Muscle layer of duodenum (tissue), 2 donors: Measurements from ENCODE around the gene TTC31.

ENCODE experiments used
- H3K27ac ChIP-seq: one replicate; pipeline ENCODE4 v1.7.0; 2013; ENCODE audit warnings: mild to moderate bottlenecking, low read length
- H3K27me3 ChIP-seq: one replicate; pipeline ENCODE4 v1.7.0; 2013; ENCODE audit warnings: low read depth, mild to moderate bottlenecking, control low read depth, low read length
- H3K36me3 ChIP-seq, 2 donors: one replicate each; pipeline ENCODE4 v1.7.0; 2013; ENCODE audit warnings: low read length in 2 of 2, control low read depth in 1 of 2, mild to moderate bottlenecking in 1 of 2; ENCODE audit not compliant: insufficient read depth in 2 of 2, control insufficient read depth in 1 of 2
- H3K4me1 ChIP-seq, 2 donors: one replicate each; pipeline ENCODE4 v1.7.0; 2013; ENCODE audit warnings: low read length in 2 of 2, mild to moderate bottlenecking in 2 of 2, control low read depth in 1 of 2, moderate library complexity in 1 of 2; ENCODE audit not compliant: insufficient read depth in 2 of 2, control insufficient read depth in 1 of 2
- H3K4me3 ChIP-seq, 2 donors: one replicate each; pipeline ENCODE4 v1.7.0; 2013; ENCODE audit warnings: low read length in 2 of 2, low read depth in 1 of 2, mild to moderate bottlenecking in 1 of 2
- H3K9me3 ChIP-seq, 2 donors: one replicate each; pipeline ENCODE4 v1.7.0; 2013; ENCODE audit warnings: low read length in 2 of 2, control low read depth in 1 of 2, mild to moderate bottlenecking in 1 of 2; ENCODE audit not compliant: control insufficient read depth in 1 of 2
- donor health status: healthy.

Gene TTC31

DNA sequence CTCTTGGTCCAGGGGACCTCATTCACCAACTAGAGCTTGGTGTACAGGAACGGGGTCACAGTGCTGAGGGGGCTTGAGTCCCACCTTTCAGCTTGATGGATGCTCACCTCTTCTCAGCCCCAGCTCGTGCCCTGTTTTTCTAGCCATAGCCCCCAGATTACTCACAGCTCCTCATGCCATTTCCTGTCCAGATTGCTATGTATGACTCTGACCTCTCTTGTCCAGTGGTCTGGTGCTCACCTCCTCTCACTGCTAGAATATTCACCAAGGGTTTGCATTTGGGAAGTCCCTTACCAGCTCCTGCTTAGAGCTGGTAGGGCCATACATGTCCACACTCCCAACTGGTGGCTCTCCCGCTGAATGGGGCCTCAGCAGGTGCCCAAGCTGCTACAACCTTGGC, 10.7 kb downstream of the TTC31 start:
- H3K4me1 ChIP-seq, result peaks cover 2 to 14% of the 10 kb centered on the region in 2 donors
- H3K36me3 ChIP-seq, result peaks cover 40 to 50% of the 10 kb centered on the region in 2 donors
- H3K9me3 ChIP-seq, result no peaks in the 10 kb centered on the region
- H3K27ac ChIP-seq, result no peak overlapping the region
- peaks cover 10% of the 10 kb centered on the region for H3K27me3 ChIP-seq
- no peak overlapping the region for H3K4me3 ChIP-seq

DNA sequence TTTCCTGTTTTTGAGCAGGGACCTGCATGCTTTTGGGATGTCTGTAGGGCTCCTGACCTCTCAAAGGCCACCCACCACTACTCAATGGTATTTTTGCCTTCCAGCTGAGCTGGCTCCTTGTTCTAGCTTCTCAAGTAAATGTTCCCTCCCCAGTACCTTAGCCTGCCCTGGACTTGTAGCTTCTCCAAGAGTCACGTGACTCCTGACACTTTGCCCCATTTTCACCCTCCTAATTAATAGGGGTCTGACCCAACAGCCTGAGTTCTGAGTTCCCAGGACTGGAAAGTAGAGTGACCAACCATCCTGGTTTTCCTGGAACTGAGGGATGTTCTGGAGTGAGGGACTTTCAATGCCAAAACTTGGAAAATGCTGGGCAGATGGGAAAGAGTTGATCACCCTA, 12.6 kb downstream of the TTC31 start:
- Histone ChIP-seq H3K27me3 (peaks cover 27% of the 10 kb centered on the region), H3K27ac (no peak overlapping the region), H3K36me3 (peaks cover 37 to 39% of the 10 kb centered on the region in 2 donors), H3K4me3 (no peak overlapping the region), H3K4me1 (peaks cover 3 to 30% of the 10 kb centered on the region in 2 donors), H3K9me3 (no peaks in the 10 kb centered on the region)

DNA sequence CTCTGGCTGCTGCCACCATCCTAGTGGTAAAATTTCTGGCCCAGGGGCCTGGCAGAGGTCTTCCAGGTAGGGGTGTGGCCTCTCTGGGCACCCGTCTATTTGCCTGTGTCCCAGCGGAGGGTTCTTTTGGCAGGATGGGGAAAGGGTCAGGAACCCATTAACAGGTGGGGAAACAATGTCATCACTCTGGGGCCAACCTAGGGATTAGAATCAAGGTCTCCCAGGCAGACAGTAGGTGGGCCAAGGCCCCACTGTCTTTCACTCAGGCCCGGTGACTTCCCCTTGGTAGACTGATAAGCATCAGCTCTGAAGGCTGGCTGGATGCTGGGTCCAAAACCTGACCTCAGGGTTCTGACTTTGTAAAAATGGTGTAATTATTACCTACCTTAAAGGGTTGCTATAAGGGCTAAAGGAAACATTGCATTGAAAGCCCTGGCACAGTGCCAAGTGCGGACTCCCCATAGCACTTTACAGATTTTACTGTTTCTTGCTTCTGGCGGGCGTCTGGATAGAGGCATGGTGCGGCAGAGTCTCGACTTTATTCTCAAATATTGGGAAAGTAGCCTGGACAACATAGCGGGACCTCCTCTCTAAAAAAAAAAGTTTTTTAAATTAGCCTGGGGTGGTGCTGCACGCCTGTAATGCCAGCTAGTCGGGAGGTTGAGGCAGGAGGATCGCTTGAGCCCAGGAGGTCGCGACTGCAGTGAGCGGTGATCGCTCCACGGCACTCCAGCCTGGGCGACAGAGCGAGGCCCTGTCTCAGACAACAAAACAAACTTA, 14.3 kb downstream of the TTC31 start:
- peaks cover 20 to 21% of the 10 kb centered on the region in 2 donors for H3K36me3 ChIP-seq
- peak overlapping the region in 1 of 2 donors; percentile 54 for H3K4me3 ChIP-seq
- H3K4me1 ChIP-seq, result peaks cover 3 to 30% of the 10 kb centered on the region in 2 donors
- no peak overlapping the region for H3K27ac ChIP-seq
- peaks cover 38% of the 10 kb centered on the region for H3K27me3 ChIP-seq
- no peaks in the 10 kb centered on the region for H3K9me3 ChIP-seq

DNA sequence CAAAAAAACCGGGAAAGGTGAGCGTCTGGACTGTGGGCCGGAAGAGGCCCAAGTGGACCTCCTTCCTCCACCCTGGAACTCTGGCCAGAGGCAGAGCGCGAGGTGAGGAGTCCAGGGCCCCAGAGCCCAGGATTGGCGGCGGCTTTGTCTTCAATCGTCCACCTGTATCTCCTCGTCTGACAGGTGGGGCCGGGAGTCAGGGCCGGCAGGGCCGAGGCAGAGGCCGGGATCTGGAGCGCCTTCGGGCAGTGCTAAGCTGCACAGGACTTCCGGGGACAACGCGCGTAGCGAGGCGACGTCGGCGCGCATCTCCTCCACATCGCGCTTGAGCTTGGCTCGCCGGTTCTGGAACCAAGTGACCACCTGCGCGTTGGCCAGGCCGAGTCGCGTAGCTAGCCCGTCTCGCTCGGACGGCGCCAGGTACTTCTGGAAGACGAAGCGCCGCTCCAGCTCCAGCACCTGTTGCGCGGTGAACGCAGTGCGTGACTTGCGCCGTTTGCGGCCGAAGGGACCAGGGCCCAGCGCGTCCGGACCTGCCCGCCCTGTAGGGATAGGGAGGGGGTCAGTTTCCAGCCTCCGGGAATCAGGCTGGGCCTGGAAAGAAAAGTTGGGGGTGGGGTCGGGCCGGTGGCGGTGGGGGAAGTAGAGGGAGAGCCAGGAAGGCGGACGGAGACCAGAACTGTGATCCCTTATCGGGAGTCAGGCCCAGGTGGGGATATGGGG, 15.1 kb downstream of the TTC31 start:
- Histone ChIP-seq H3K4me1 (peaks cover 3 to 34% of the 10 kb centered on the region in 2 donors), H3K9me3 (no peaks in the 10 kb centered on the region), H3K27ac (no peak overlapping the region), H3K27me3 (peaks cover 38% of the 10 kb centered on the region), H3K36me3 (peaks cover 12 to 14% of the 10 kb centered on the region in 2 donors), H3K4me3 (peak overlapping the region; percentile 52 to 54)

DNA sequence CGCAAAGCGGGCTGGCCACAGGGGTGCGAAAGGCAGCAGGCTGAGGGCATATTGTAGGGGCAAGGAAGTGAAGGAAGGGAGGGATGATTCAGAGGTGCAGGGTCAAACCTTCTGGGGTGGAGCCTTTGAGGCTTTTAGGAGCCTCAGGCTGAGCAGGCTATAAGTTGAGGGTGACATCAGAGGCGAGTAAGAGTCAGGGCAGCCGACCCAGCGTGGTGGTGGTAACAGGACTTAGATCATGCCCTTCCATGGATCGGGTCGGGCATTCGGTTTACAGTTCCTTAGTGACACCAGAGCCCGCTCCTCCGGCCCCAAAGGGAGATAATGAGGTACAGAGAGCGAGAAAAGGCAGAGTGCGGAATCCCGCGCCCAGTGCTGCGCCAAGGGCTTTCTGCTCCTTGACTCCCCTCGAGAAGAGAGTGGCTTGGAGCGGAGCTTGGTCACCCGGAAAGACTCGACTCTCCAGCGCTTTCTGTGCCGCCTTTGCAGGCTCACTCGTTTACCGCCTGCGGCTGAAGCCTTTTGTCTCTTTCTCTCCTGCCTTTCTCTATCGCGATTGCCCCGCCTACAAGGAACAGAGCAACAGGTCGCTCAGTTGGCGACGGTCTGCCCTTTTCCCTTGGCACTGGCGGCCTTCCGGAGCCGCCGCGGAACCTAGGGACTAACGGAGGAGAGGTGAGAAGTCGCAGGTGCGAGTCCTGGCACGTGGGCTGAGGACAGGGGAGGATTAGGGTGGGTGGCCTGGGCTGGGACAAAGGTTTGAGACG, 15.8 kb downstream of the TTC31 start:
- no peaks in the 10 kb centered on the region for H3K9me3 ChIP-seq
- peaks cover 3 to 41% of the 10 kb centered on the region in 2 donors for H3K4me1 ChIP-seq
- no peak overlapping the region for H3K27ac ChIP-seq

DNA sequence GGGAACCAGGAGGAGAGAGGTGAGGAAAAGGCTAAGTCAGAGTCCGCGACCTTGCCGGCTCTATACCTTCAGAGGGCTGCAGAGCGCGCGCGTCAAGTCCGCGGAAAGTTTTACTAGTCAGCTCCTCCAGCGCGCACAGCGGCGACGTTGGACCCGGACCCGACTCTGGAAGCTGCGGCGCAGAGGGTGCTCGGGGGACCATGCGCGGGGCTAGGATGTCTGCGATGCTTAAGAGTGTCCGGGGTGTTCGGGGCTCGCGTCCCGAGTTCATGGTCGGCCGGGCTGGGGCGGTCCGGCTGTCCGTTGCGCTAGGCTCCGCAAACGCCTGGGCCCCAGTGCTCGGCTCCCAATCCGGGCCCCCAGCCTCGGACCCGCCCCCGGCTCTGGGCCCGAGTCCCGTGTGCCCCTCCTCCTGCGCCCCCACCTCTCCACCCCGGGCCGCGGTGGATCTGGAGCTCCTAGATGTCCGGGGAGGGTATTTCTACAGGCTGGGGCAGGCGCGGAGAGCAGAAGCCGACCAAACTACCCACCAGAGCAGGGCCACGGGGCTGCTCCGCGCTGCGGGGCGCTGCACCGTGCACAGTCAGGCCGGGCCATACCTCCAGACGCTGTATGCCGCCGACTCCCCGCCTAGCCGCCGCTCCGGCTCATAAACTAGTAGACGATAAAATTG, 16.5 kb downstream of the TTC31 start, which contains the start of gene LBX2:
Gene LBX2 (minus strand): TSS at position 337 of the 673 bp plus-strand sequence. CDS start 66 bp downstream, at position 271.
- Histone ChIP-seq H3K27ac (no peak within 1 kb of the TSS), H3K9me3 (no peaks in the 10 kb centered on the region), H3K36me3 (peaks cover 0 to 4% of the 10 kb centered on the region in 2 donors), H3K4me1 (peaks cover 7 to 46% of the 10 kb centered on the region in 2 donors), H3K4me3 (peak within 1 kb of the TSS; percentile 52 to 54), H3K27me3 (peaks cover 38% of the 10 kb centered on the region)

More for the DNA sequence above, 15.8 kb downstream of the TTC31 start:
- H3K4me3 ChIP-seq, result peak overlapping the region; percentile 52 to 54
- H3K36me3 ChIP-seq, result peaks cover 5 to 6% of the 10 kb centered on the region in 2 donors
- H3K27me3 ChIP-seq, result peaks cover 38% of the 10 kb centered on the region

DNA sequence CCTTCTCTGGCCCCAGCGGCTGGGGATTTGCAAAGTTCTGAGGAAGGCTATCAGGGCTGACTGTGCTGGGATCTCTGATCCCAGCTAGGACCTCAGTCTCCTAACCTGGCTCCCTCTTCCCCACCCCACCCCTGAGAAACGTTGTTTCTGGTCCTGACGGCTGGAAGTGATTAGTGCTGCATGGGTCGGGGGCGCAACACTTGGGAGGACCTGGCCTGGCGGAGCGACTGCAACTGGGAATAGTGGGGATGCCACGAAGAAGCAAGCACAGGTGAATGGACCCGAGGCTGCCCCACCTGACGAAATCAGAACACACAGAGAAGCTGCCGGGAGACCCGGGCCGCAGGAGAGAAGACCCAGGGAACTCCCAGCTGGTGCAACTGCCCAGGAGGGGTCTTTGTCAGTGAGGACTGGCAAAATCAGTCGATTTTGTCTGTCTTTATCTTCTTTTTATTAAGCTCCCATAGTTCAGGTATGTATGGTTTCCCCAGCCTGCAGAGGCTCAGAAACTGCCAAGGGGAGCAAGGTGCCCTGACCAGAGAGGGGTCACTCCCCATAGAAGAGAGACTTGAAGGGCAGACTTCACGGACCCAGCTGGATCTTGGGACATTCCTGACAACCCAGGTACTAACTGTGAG, 17.2 kb downstream of the TTC31 start:
- Histone ChIP-seq H3K27me3 (peaks cover 38% of the 10 kb centered on the region), H3K27ac (no peak overlapping the region), H3K4me1 (peaks cover 7 to 52% of the 10 kb centered on the region in 2 donors), H3K9me3 (no peaks in the 10 kb centered on the region), H3K36me3 (peaks cover 5 to 10% of the 10 kb centered on the region in 2 donors), H3K4me3 (peak overlapping the region in 1 of 2 donors; percentile 54)

DNA sequence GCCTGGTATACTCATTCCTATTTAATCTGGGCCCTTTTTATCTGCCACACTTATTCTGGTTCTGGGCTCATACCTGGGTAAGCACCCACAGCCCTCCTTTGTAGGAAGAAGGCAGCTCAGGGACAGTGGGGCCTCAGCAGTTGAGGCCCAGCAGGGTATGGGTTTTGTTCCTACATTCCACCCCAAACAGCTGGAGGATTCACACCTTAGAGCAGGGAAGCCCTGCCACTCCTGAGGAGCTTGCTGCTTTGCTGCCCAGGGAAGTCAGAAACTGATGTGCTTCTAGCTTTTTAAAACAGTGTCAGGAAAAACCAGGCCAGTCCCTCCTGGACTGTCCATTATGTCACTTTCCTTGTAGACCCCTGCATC, 17.7 kb downstream of the TTC31 start:
- H3K9me3 ChIP-seq, result no peaks in the 10 kb centered on the region
- H3K36me3 ChIP-seq, result peaks cover 10 to 15% of the 10 kb centered on the region in 2 donors
- peaks cover 11 to 57% of the 10 kb centered on the region in 2 donors for H3K4me1 ChIP-seq
- no peak overlapping the region for H3K27ac ChIP-seq
- peaks cover 38% of the 10 kb centered on the region for H3K27me3 ChIP-seq
- no peak overlapping the region for H3K4me3 ChIP-seq

DNA sequence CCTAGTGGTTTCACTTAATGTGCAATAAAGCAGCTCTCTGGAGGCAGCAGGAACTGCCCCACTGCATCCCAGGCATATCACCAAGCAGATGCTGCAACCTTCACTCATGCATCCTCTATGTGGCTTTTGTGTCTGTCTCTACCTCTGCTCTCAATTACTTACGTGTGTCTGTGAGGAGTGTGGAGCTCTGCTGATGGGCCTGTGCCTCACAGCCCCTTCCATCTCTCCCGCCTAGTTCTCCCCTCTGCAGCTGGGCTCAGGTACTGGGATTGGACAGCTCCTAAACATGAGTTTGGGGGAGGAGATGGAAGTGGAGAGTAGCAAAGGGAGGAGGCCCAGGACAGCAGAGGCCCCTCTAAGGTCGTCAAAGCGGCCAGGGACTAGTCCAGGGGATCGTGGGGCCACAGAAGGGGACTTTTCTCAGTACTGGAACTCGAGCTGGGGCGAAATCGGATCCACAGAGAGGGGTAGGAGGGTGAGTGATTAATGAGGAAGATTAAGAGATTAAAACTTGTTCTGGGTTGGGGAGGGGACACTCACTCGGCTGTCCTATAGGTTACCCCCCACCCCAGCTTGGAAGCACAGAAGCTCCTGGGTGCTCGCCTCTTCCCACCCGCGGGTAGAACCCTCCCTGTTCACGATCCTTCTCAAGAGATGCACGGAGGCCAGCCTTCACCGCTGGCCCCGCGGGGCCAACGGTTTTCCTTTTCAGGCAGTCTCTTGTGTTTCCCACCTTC, 18.6 kb downstream of the TTC31 start:
- H3K4me1 ChIP-seq, result peaks cover 17 to 67% of the 10 kb centered on the region in 2 donors
- H3K4me3 ChIP-seq, result no peak overlapping the region
- H3K36me3 ChIP-seq, result peaks cover 13 to 20% of the 10 kb centered on the region in 2 donors
- peaks cover 38% of the 10 kb centered on the region for H3K27me3 ChIP-seq
- H3K27ac ChIP-seq, result no peak overlapping the region
- H3K9me3 ChIP-seq, result no peaks in the 10 kb centered on the region
